Activated naive CD8-positive, alpha-beta T cell (primary cell): Measurements from ENCODE around the gene KLHL35.

Experiments used
- H3K27ac Mint-ChIP-seq: one replicate; pipeline ENCODE4 v1.8.0; 2021; ENCODE audit warnings: mixed read lengths
- H3K27me3 Mint-ChIP-seq: one replicate; pipeline ENCODE4 v1.8.0; 2021; ENCODE audit warnings: mixed read lengths
- H3K36me3 Mint-ChIP-seq: one replicate; pipeline ENCODE4 v1.8.0; 2021; ENCODE audit warnings: mixed read lengths
- H3K4me1 Mint-ChIP-seq: one replicate; pipeline ENCODE4 v1.8.0; 2021; ENCODE audit warnings: low read depth, mixed read lengths
- H3K4me3 Mint-ChIP-seq: one replicate; pipeline ENCODE4 v1.8.0; 2021; ENCODE audit warnings: mild to moderate bottlenecking, mixed read lengths
- H3K9me3 Mint-ChIP-seq: one replicate; pipeline ENCODE4 v1.8.0; 2021; ENCODE audit warnings: low read depth, mixed read lengths

Gene KLHL35

GRCh38 chr11:75437966-75438659, 5.1 kb upstream of the KLHL35 start:
- no peaks in the 10 kb centered on the region for H3K4me1 Mint-ChIP-seq
- no peaks in the 10 kb centered on the region for H3K36me3 Mint-ChIP-seq
- H3K27me3 Mint-ChIP-seq, result peaks cover 3% of the 10 kb centered on the region
- no peaks in the 10 kb centered on the region for H3K9me3 Mint-ChIP-seq
- no peak overlapping the region for H3K4me3 Mint-ChIP-seq
- no peak overlapping the region for H3K27ac Mint-ChIP-seq

GRCh38 chr11:75436806-75437205, 3.8 kb upstream of the KLHL35 start:
- Mint-ChIP-seq H3K27ac (no peak overlapping the region), H3K4me1 (no peaks in the 10 kb centered on the region), H3K4me3 (no peak overlapping the region), H3K36me3 (no peaks in the 10 kb centered on the region), H3K27me3 (peaks cover 13% of the 10 kb centered on the region), H3K9me3 (no peaks in the 10 kb centered on the region)

DNA sequence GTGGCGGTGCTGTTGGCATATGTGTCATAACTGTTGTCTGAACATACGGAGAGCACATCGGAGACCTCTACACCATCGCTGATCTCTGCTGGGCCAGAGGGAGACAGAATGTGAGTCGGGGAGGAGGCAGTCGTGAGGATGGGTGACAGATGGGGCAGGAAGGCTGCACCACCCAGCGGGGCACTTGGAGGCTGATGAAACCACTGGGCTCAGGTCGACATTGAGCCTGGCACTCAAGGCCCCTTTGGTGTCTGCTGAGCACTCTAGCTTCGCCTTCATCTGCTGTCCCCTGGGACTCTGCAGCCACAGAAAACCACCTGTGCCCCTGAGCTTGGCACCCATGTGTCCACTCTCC, 2.5 kb upstream of the KLHL35 start:
- Mint-ChIP-seq H3K27ac (no peak overlapping the region), H3K4me3 (no peak overlapping the region), H3K4me1 (peaks cover 6% of the 10 kb centered on the region), H3K9me3 (no peaks in the 10 kb centered on the region), H3K27me3 (peaks cover 22% of the 10 kb centered on the region), H3K36me3 (no peaks in the 10 kb centered on the region)

DNA sequence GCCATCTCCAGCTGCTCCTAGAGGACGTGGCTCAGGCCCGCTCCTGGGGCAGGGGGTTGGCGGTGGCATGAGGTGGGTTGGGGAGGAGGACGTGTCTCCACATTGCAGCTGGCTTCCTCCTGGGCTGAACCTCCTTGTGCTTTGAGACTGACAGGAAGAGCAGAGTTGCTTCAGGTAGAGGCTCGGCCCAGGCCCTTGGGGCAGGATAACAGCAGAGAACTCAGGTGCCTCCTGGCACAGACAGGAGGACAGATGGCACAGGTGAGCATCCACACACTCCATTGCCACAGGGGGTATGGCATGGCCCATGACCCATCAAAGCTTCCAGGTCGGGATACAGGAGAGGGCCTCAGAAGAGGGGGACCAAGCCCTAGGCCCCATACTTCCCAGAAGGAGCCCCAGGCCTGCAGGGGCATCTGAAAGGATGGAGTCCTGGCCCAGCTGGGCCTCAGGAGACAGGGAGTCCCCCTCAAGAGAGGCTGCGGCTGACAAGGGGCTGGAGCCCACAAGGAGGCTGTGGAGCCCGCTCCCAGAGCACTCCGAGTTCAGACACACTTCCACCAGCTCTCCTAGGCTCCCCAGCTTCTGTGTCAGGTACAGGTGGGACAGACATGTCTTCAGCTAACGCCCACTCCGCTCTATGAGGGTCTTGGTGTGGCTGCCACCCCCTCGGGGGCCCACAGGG, 2.0 kb upstream of the KLHL35 start:
- Mint-ChIP-seq H3K27ac (no peak overlapping the region), H3K36me3 (no peaks in the 10 kb centered on the region), H3K4me3 (no peak overlapping the region), H3K9me3 (no peaks in the 10 kb centered on the region), H3K27me3 (peaks cover 23% of the 10 kb centered on the region), H3K4me1 (peaks cover 7% of the 10 kb centered on the region)

GRCh38 chr11:75434051-75434450, 1.0 kb upstream of the KLHL35 start:
- peaks cover 2% of the 10 kb centered on the region for H3K36me3 Mint-ChIP-seq
- H3K27ac Mint-ChIP-seq, result no peak overlapping the region
- H3K9me3 Mint-ChIP-seq, result no peaks in the 10 kb centered on the region
- peaks cover 12% of the 10 kb centered on the region for H3K4me1 Mint-ChIP-seq
- peaks cover 27% of the 10 kb centered on the region for H3K27me3 Mint-ChIP-seq
- H3K4me3 Mint-ChIP-seq, result no peak overlapping the region

GRCh38 chr11:75433443-75433842, 440 bp upstream of the KLHL35 start:
- Mint-ChIP-seq H3K4me3 (no peak overlapping the region), H3K27me3 (peaks cover 29% of the 10 kb centered on the region), H3K27ac (no peak overlapping the region), H3K36me3 (peaks cover 2% of the 10 kb centered on the region), H3K4me1 (peaks cover 17% of the 10 kb centered on the region), H3K9me3 (no peaks in the 10 kb centered on the region)

- H3K9me3 Mint-ChIP-seq, result no peaks in the 10 kb centered on the region
- no peak overlapping the region for H3K27ac Mint-ChIP-seq
- peaks cover 29% of the 10 kb centered on the region for H3K27me3 Mint-ChIP-seq
These were observed 1.2 kb downstream of the KLHL35 start for GRCh38 chr11:75431533-75432525.

DNA sequence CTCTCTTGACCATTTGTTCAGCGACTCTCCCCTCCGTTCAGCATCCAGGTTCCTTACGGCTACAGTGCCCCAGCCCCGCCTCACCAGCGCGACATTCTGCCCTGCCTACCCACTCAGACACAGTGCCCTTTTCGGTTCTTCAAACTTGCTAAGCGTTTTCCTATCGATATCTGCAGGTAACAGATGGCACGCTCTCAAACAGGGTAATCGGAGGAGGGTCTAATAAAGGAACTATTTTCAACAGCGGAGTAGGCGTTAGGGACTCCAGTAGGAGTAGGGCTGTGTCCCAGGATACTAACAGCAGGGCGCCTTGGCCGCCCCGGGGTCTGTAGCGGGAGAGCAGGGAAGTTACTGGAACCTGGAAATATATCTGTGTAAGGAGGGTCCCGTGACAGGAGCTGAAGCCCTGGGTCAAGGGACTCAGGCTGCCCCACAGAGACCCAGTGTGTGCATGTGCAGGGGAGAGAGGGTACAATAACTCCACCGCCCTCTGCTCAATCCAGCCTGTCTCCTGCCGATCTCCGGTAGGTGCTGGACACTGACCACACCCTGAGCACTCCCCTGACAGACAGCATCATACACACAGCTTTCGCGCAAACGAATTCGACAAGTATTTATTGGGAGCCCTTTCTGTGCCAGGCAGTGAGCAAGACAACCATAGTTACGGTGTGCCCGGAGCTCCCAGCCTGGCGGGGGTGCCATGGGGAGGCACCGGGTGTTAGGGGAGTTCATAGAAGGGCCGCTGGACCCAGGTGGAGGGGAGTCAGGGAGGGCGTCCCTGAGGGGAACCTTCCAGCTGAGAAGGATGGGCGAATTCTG, 2.1 kb downstream of the KLHL35 start:
- no peaks in the 10 kb centered on the region for H3K9me3 Mint-ChIP-seq
- H3K27me3 Mint-ChIP-seq, result peaks cover 29% of the 10 kb centered on the region
- peak overlapping the region; percentile 78 for H3K27ac Mint-ChIP-seq
- peaks cover 2% of the 10 kb centered on the region for H3K36me3 Mint-ChIP-seq
- peak overlapping the region; percentile 88 for H3K4me3 Mint-ChIP-seq
- peaks cover 24% of the 10 kb centered on the region for H3K4me1 Mint-ChIP-seq

More at GRCh38 chr11:75431533-75432525, 1.2 kb downstream of the KLHL35 start:
- H3K4me3 Mint-ChIP-seq, result peak overlapping the region; percentile 88
- H3K36me3 Mint-ChIP-seq, result peaks cover 2% of the 10 kb centered on the region
- peaks cover 24% of the 10 kb centered on the region for H3K4me1 Mint-ChIP-seq

DNA sequence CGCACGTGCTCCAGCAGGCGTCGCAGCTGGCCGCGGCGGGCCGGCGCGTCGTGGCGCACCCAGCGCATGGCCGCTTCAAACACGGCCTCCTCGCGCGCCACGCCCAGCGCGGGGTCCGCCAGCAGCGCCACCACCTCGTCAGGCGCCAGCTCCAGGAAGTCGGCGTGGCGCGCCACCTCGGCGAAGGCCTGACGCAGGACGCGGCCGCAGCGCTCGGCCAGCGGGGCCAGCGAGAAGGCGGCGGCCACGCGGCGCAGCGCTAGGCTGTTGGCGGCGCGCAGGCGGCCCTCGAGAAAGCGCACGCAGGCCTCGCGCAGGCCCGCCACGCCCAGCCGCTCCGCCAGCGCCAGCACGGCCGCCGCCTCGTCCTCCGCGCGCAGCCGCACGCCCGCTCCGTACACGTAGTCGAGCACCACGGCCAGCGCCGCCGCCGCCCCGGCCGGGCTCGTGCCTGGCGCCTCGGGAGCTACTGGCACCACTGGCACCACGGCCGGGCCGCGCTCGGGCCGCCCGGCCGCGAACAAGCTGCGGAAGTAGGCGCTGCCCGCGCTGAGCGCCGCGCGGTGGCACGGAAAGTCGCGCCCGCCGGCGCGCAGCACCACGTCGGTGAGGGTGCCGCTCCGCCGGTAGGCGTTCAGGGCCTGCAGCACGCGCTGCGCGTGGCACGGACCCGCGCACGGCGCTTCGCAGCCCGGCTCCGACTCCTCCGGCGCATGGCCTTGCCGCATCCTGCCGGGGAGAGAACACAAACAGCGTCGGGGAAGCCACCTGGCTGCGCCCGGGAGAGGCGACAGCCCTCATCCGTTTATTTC, 2.9 kb downstream of the KLHL35 start:
- peak overlapping the region; percentile 88 for H3K4me3 Mint-ChIP-seq
- peaks cover 29% of the 10 kb centered on the region for H3K27me3 Mint-ChIP-seq
- peaks cover 2% of the 10 kb centered on the region for H3K36me3 Mint-ChIP-seq
- H3K27ac Mint-ChIP-seq, result peak overlapping the region; percentile 78
- no peaks in the 10 kb centered on the region for H3K9me3 Mint-ChIP-seq
- H3K4me1 Mint-ChIP-seq, result peaks cover 24% of the 10 kb centered on the region

DNA sequence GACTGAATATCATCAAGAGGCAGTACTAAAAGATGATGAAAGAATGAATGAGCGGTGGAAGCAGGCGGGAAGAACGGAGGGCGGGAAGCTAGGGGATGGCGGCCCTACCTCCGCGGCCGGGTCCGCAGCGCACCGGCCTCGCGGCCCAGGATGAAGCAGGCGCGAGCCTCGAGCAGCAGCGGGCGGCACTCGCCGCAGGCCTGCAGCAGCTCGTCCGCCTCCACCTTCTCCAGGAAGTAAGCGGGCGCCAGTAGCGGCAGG, 3.4 kb downstream of the KLHL35 start:
- H3K4me3 Mint-ChIP-seq, result peak overlapping the region; percentile 79
- H3K27ac Mint-ChIP-seq, result peak overlapping the region; percentile 80
- H3K27me3 Mint-ChIP-seq, result peaks cover 29% of the 10 kb centered on the region
- peaks cover 24% of the 10 kb centered on the region for H3K4me1 Mint-ChIP-seq
- H3K36me3 Mint-ChIP-seq, result peaks cover 2% of the 10 kb centered on the region
- H3K9me3 Mint-ChIP-seq, result no peaks in the 10 kb centered on the region

DNA sequence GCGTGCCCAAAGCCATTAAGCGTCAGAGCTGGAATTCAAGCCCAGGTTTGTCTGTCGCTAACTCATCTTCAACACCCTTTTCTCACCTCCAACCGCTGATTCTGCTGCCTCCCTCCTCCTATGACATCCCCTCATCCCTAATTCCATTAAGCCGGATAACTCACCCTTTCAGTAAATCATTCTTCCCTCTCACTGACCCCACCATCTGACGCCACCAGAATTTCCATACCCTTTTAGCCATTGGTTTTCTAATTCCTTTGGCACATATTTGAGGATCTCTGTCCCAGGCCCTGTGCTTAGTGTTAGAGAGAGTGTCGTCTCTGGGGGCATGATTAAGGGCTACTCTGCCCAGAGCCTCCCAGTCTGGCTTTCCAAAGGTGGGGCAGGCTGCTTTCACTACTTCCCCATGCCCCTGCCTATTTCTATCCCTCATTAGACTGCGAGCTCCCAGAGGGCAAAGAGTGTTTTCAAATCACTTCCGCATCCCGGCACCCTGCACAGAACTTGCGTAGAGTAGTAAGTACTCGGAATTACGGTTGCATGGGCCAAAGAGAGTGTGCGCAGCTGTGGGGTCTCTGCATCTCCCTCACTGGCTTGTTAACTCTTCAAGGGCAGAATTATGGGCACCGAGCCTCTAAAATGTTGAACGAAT, 3.9 kb downstream of the KLHL35 start:
- Mint-ChIP-seq H3K36me3 (peaks cover 2% of the 10 kb centered on the region), H3K4me3 (peak overlapping the region; percentile 79), H3K27me3 (peaks cover 29% of the 10 kb centered on the region), H3K9me3 (no peaks in the 10 kb centered on the region), H3K4me1 (peaks cover 24% of the 10 kb centered on the region), H3K27ac (peak overlapping the region; percentile 80)

- H3K27ac Mint-ChIP-seq, result no peak overlapping the region
- peaks cover 2% of the 10 kb centered on the region for H3K36me3 Mint-ChIP-seq
- peak overlapping the region; percentile 79 for H3K4me3 Mint-ChIP-seq
- H3K27me3 Mint-ChIP-seq, result peaks cover 28% of the 10 kb centered on the region
- peaks cover 24% of the 10 kb centered on the region for H3K4me1 Mint-ChIP-seq
- no peaks in the 10 kb centered on the region for H3K9me3 Mint-ChIP-seq
These were observed 4.7 kb downstream of the KLHL35 start for GRCh38 chr11:75428281-75428724.

GRCh38 chr11:75427181-75427580, 5.8 kb downstream of the KLHL35 start:
- H3K36me3 Mint-ChIP-seq, result peaks cover 2% of the 10 kb centered on the region
- H3K27ac Mint-ChIP-seq, result no peak overlapping the region
- peaks cover 24% of the 10 kb centered on the region for H3K4me1 Mint-ChIP-seq
- H3K27me3 Mint-ChIP-seq, result peaks cover 19% of the 10 kb centered on the region
- no peak overlapping the region for H3K4me3 Mint-ChIP-seq
- no peaks in the 10 kb centered on the region for H3K9me3 Mint-ChIP-seq
